GM23338 (cell line): ENCODE data around the gene PPP1R3A. TPM values are rescaled to one million over a fixed set of nuclear protein-coding genes. Genes with fewer than 3 reads are reported as not detected.

Experiments used
- ATAC-seq: fragments of 200-7000 bp; cut with Tn5 transposase; 3 replicates; pipeline ENCODE4 v1.9.1; 2020
- DNase-seq: peaks from one replicate; pipeline ENCODE4 v3.0.0-alpha.2; 2015; ENCODE audit warnings: low spot score
- H2AFZ ChIP-seq: fragments of 200-600 bp; sonication (generic); 2 replicates; pipeline ENCODE4 v1.8.0; 2016; ENCODE audit warnings: antibody characterized with exemption, mild to moderate bottlenecking, moderate library complexity
- H3F3A ChIP-seq: fragments of 200-600 bp; sonication (generic); replicated peaks from 2 replicates; pipeline ENCODE4 v1.8.0; 2017; ENCODE audit warnings: antibody characterized with exemption, mixed run types, low read depth
- H3K27ac ChIP-seq: fragments of 200-600 bp; sonication (generic); 2 replicates; pipeline ENCODE4 v1.6.1; 2016; ENCODE audit warnings: low read depth
- H3K27me3 ChIP-seq: fragments of 200-600 bp; sonication (generic); 2 replicates; pipeline ENCODE4 v1.8.0; 2016; ENCODE audit warnings: mild to moderate bottlenecking, mixed run types, moderate library complexity; ENCODE audit not compliant: insufficient read depth
- H3K36me3 ChIP-seq: fragments of 200-600 bp; sonication (generic); 2 replicates; pipeline ENCODE4 v1.8.0; 2016; ENCODE audit warnings: mild to moderate bottlenecking; ENCODE audit not compliant: insufficient read depth
- H3K4me1 ChIP-seq: fragments of 200-600 bp; sonication (generic); 2 replicates; pipeline ENCODE4 v1.8.0; 2016; ENCODE audit warnings: mild to moderate bottlenecking, moderate library complexity; ENCODE audit not compliant: insufficient read depth
- H3K4me2 ChIP-seq: fragments of 200-600 bp; sonication (generic); 2 replicates; pipeline ENCODE4 v1.7.1; 2017; ENCODE audit warnings: mixed run types
- H3K4me3 ChIP-seq: fragments of 200-600 bp; sonication (generic); 2 replicates; pipeline ENCODE4 v1.6.1; 2016; ENCODE audit warnings: mixed run types
- H3K79me2 ChIP-seq: fragments of 200-600 bp; sonication (generic); replicated peaks from 2 replicates; pipeline ENCODE4 v1.8.0; 2017; ENCODE audit warnings: mild to moderate bottlenecking; ENCODE audit not compliant: insufficient read depth
- H3K9me2 ChIP-seq: fragments of 200-600 bp; sonication (generic); 2 replicates; pipeline ENCODE4 v1.8.0; 2017; ENCODE audit not compliant: insufficient read depth
- H4K20me1 ChIP-seq: fragments of 200-600 bp; sonication (generic); replicated peaks from 2 replicates; pipeline ENCODE4 v1.8.0; 2017; ENCODE audit warnings: mild to moderate bottlenecking; ENCODE audit not compliant: insufficient read depth
- H3K27ac Mint-ChIP-seq: 2 replicates; pipeline ENCODE4 v1.8.0; 2020; ENCODE audit warnings: inconsistent platforms, mild to moderate bottlenecking, moderate library complexity, mixed read lengths
- H3K27me3 Mint-ChIP-seq: 3 replicates; pipeline ENCODE4 v1.8.0; 2022; ENCODE audit warnings: low read depth, mild to moderate bottlenecking, moderate library complexity, mixed read lengths, inconsistent platforms; ENCODE audit not compliant: insufficient read depth, poor library complexity
- H3K36me3 Mint-ChIP-seq: 3 replicates; pipeline ENCODE4 v1.8.0; 2021; ENCODE audit warnings: low read depth, mild to moderate bottlenecking, inconsistent platforms, moderate library complexity, mixed read lengths
- H3K4me1 Mint-ChIP-seq: 3 replicates; pipeline ENCODE4 v1.8.0; 2020; ENCODE audit warnings: mild to moderate bottlenecking, inconsistent platforms, mixed read lengths
- H3K4me3 Mint-ChIP-seq: 3 replicates; pipeline ENCODE4 v1.8.0; 2021; ENCODE audit warnings: moderate library complexity, mild to moderate bottlenecking, inconsistent platforms, mixed read lengths
- H3K9me3 Mint-ChIP-seq: 3 replicates; pipeline ENCODE4 v1.8.0; 2020; ENCODE audit warnings: moderate library complexity, mild to moderate bottlenecking, inconsistent platforms, mixed read lengths
- CREB1 ChIP-seq: fragments of 250-450 bp; sonication (Bioruptor Pico); IDR thresholded peaks from 2 replicates; pipeline ENCODE4 v1.5.0; 2020; ENCODE audit warnings: low read depth, mild to moderate bottlenecking, moderate library complexity
- CTCF ChIP-seq, 2 experiments: fragments of 200-600 bp in 1 of 2; sonication (generic) in 1 of 2; conservative IDR thresholded peaks; 2 replicates each; pipeline versions ENCODE4 v1.5.1 to v1.6.1; 2016 to 2017; ENCODE audit warnings: antibody characterized with exemption in 2 of 2, low read depth in 2 of 2, mild to moderate bottlenecking in 2 of 2, moderate library complexity in 1 of 2
- ETS1 ChIP-seq: IDR thresholded peaks from 2 replicates; pipeline ENCODE4 v1.6.1; 2016; ENCODE audit warnings: antibody characterized with exemption
- EZH2 ChIP-seq: fragments of 200-600 bp; sonication (generic); IDR thresholded peaks from one replicate; pipeline ENCODE4 v1.8.0; 2017; ENCODE audit warnings: antibody characterized with exemption, mild to moderate bottlenecking, low read depth; ENCODE audit not compliant: unreplicated experiment
- EZH2phosphoT487 ChIP-seq: fragments of 200-600 bp; sonication (generic); IDR thresholded peaks from one replicate; pipeline ENCODE4 v1.8.1; 2018; ENCODE audit warnings: antibody characterized with exemption; ENCODE audit not compliant: unreplicated experiment
- JUNB ChIP-seq: IDR thresholded peaks from one replicate; pipeline ENCODE4 v1.6.1; 2016; ENCODE audit warnings: antibody characterized with exemption; ENCODE audit not compliant: unreplicated experiment
- NANOG ChIP-seq: IDR thresholded peaks from 2 replicates; pipeline ENCODE4 v1.6.1; 2016; ENCODE audit warnings: antibody characterized with exemption, borderline replicate concordance
- POLR2AphosphoS5 ChIP-seq: IDR thresholded peaks from 2 replicates; pipeline ENCODE4 v1.6.1; 2016; ENCODE audit warnings: antibody characterized with exemption, low read depth
- REST ChIP-seq: IDR thresholded peaks from one replicate; pipeline ENCODE4 v1.6.1; 2018; ENCODE audit warnings: antibody characterized with exemption; ENCODE audit not compliant: unreplicated experiment
- STAT1 ChIP-seq: IDR thresholded peaks from one replicate; pipeline ENCODE4 v1.6.1; 2016; ENCODE audit warnings: antibody characterized with exemption; ENCODE audit not compliant: unreplicated experiment
- ZNF114 ChIP-seq: fragments of 250-450 bp; sonication (Bioruptor Pico); IDR thresholded peaks from 2 replicates; pipeline ENCODE4 v1.5.0; 2020; ENCODE audit warnings: mild to moderate bottlenecking, moderate library complexity
- ZNF462 ChIP-seq: fragments of 250-450 bp; sonication (Bioruptor Pico); IDR thresholded peaks from 2 replicates; pipeline ENCODE4 v1.5.0; 2020; ENCODE audit warnings: mild to moderate bottlenecking, moderate library complexity
- polyA plus RNA-seq: library from polyadenylated mRNA; unstranded; fragments of >200 nt; fragmentation: Nextera tagmentation; extraction: Ambion mirVana; gene quantifications from 2 replicates; pipeline ENCODE4 v1.2.1, GENCODE V29; 2016
- total RNA-seq: library from RNA; depleted of rRNA; stranded (reverse); fragments of >200 nt; shearing (Covaris generic); gene quantifications from 2 replicates; pipeline ENCODE4 v1.2.3, GENCODE V29; 2014

Gene PPP1R3A
- total and polyA plus RNA-seq, 2 experiments from 2014 or later: 0.28 TPM; not detected in 1

- no peak for ATAC-seq
These were observed 51.5 kb downstream of the PPP1R3A start for GRCh38 chr7:113867325-113867724.

More at GRCh38 chr7:113867325-113867724, 51.5 kb downstream of the PPP1R3A start:
- H4K20me1 ChIP-seq: no peaks in the 10 kb centered on the region
- H3K79me2 ChIP-seq: no peaks in the 10 kb centered on the region
- no peaks in the 10 kb centered on the region for H3K9me2 ChIP-seq
- TF ChIP-seq ETS1: no peak
- no peak for TF ChIP-seq NANOG
- no peak for TF ChIP-seq EZH2phosphoT487
- no peak for TF ChIP-seq CREB1
- no peak for TF ChIP-seq JUNB
- no peak for TF ChIP-seq REST
- no peak for TF ChIP-seq CTCF (conservative IDR thresholded peaks at IDR 0.05; ENCODE audit: low read depth in 2 of 2)
- TF ChIP-seq POLR2AphosphoS5: no peak
- no peak for TF ChIP-seq EZH2
- no peak for TF ChIP-seq ZNF462
- no peak for TF ChIP-seq ZNF114 (CRISPR knock-in tag)
- no peak for TF ChIP-seq STAT1
- no peaks in the 10 kb centered on the region for H3K27me3 ChIP-seq
- H3K4me2 ChIP-seq: no peak overlapping the region
- H3K4me3 ChIP-seq: no peak overlapping the region
- DNase-seq: no peak
- Mint-ChIP-seq H3K36me3 (no peaks in the 10 kb centered on the region), H3K27ac (no peak overlapping the region), H3K9me3 (no peaks in the 10 kb centered on the region), H3K4me3 (no peak overlapping the region), H3K27me3 (no peaks in the 10 kb centered on the region), H3K4me1 (no peaks in the 10 kb centered on the region)
- H3K36me3 ChIP-seq: no peaks in the 10 kb centered on the region
- no peaks in the 10 kb centered on the region for H3K4me1 ChIP-seq
- H2AFZ ChIP-seq: no peak overlapping the region
- no peak overlapping the region for H3K27ac ChIP-seq
- H3F3A ChIP-seq: no peaks in the 10 kb centered on the region
